Measurements from ENCODE around the gene ELP1.

DNA sequence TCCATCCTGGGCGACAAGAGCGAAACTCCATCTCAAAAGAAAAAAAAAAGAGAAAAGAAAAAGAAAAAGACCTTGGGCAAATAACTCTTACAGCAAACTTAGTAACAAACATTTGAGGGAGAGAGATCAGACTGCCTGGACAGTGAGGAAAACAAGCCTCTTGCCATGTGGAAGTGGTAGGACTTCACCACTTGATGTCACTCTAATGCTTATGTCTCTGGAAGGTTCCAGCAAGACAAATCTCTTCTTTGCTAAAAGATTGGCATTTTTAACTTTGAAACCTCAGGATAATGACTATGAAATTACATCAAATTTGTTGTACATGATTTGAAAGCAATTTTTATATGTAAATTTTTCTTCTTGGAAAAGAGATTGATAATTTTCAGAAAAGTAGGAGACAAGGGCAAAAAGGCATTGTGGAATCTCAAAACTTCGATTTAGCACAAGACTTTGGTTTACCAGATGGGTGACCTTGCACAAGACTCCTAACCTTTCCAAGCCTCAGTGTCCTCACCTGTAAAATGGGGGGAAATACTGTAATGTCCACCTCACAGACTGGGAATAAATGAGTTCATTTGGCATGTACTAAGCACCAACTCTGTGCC lies 83.5 kb downstream of the ELP1 start:
- TF ChIP-seq, protein P1, sequence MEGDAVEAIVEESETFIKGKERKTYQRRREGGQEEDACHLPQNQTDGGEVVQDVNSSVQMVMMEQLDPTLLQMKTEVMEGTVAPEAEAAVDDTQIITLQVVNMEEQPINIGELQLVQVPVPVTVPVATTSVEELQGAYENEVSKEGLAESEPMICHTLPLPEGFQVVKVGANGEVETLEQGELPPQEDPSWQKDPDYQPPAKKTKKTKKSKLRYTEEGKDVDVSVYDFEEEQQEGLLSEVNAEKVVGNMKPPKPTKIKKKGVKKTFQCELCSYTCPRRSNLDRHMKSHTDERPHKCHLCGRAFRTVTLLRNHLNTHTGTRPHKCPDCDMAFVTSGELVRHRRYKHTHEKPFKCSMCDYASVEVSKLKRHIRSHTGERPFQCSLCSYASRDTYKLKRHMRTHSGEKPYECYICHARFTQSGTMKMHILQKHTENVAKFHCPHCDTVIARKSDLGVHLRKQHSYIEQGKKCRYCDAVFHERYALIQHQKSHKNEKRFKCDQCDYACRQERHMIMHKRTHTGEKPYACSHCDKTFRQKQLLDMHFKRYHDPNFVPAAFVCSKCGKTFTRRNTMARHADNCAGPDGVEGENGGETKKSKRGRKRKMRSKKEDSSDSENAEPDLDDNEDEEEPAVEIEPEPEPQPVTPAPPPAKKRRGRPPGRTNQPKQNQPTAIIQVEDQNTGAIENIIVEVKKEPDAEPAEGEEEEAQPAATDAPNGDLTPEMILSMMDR (IDR thresholded peaks at IDR 0.05) = peak in 2 of 5 experiments; percentile 12 to 21
- no peak for TF ChIP-seq POLR2A (IDR thresholded peaks at IDR 0.05)
- TF ChIP-seq POLR2AphosphoS5 (IDR thresholded peaks at IDR 0.05) = no peak
